GM12878 (cell line): ENCODE results near the gene ZNF559. TPM values are rescaled to one million over a fixed set of nuclear protein-coding genes. Genes with fewer than 3 reads are reported as not detected.

ENCODE experiments used
- ATAC-seq: fragments of 200-7000 bp; cut with Tn5 transposase; 3 replicates; pipeline ENCODE4 v1.9.1; 2020; ENCODE audit warnings: mild to moderate bottlenecking, moderate library complexity
- BruUV-seq: library from RNA; stranded (reverse); fragments of 400-500 nt; replicated peaks from 2 replicates; lab custom pipeline; 2021; lab: Mats Ljungman, UMichigan
- CTCF ChIA-PET: fragments of 300-600 bp; sonication (Branson Sonifier 250); formaldehyde crosslinking; extraction: SDS; loops from one replicate; lab custom pipeline; 2021; ENCODE audit warnings: inconsistent platforms; lab: Yijun Ruan, JAX
- POLR2A ChIA-PET: fragments of 350-600 bp; formaldehyde crosslinking; extraction: SDS; loops from one replicate; lab custom pipeline; 2021; ENCODE audit warnings: inconsistent platforms; lab: Charles Lee
- RAD21 ChIA-PET: fragments of 300-600 bp; sonication (Branson Sonifier 250); formaldehyde crosslinking; loops from one replicate; lab custom pipeline; 2023; ENCODE audit warnings: antibody characterized with exemption; ENCODE audit not compliant: unreplicated experiment; lab: Charles Lee
- SMC1A ChIA-PET: fragments of 300-600 bp; sonication (Branson Sonifier 250); formaldehyde crosslinking; loops from one replicate; lab custom pipeline; 2023; ENCODE audit not compliant: unreplicated experiment, uncharacterized antibody; lab: Charles Lee
- DNase-seq: peaks from one replicate; pipeline ENCODE4 v3.0.0-alpha.2; 2011; ENCODE audit warnings: low read depth, low spot score
- FAIRE-seq: peaks from 3 replicates; lab custom pipeline; 2011; peaks lifted over from hg19 to GRCh38; lab: Jason Lieb, UNC
- H2AFZ ChIP-seq: 2 replicates; pipeline ENCODE4 v1.6.0; 2011; ENCODE audit warnings: low read depth, low read length, control low read depth; ENCODE audit not compliant: control insufficient read depth
- H3K27ac ChIP-seq: 2 replicates; pipeline ENCODE4 v1.5.1; 2011; ENCODE audit warnings: control low read depth; ENCODE audit not compliant: control insufficient read depth, insufficient read depth
- H3K27me3 ChIP-seq, 2 experiments: replicated peaks in 1 of 2; 2 replicates each; pipeline versions ENCODE4 v1.6.0 to v1.6.1; 2011; ENCODE audit warnings: low read length in 1 of 2; ENCODE audit not compliant: control insufficient read depth in 2 of 2, insufficient read depth in 2 of 2
- H3K36me3 ChIP-seq, 2 experiments: 2 replicates each; pipeline ENCODE4 v1.5.1; 2011; ENCODE audit warnings: low read length in 1 of 2; ENCODE audit not compliant: control insufficient read depth in 2 of 2, insufficient read depth in 2 of 2
- H3K4me1 ChIP-seq: 2 replicates; pipeline ENCODE4 v1.6.1; 2011; ENCODE audit warnings: mild to moderate bottlenecking, low read length, moderate library complexity, mixed read lengths; ENCODE audit not compliant: control insufficient read depth, insufficient read depth
- H3K4me2 ChIP-seq: 2 replicates; pipeline ENCODE4 v1.6.0; 2011; ENCODE audit warnings: control low read depth; ENCODE audit not compliant: control insufficient read depth, insufficient read depth
- H3K4me3 ChIP-seq: fragments of 200-600 bp; sonication (generic); 2 replicates; pipeline ENCODE4 v1.5.1; 2016
- H3K79me2 ChIP-seq: 2 replicates; pipeline ENCODE4 v1.6.0; 2011; ENCODE audit warnings: low read length; ENCODE audit not compliant: control insufficient read depth, insufficient read depth
- H3K9ac ChIP-seq: 2 replicates; pipeline ENCODE4 v1.8.0; 2011; ENCODE audit warnings: low read length, control low read depth, mixed read lengths; ENCODE audit not compliant: control insufficient read depth, insufficient read depth
- H3K9me3 ChIP-seq: replicated peaks from 3 replicates; pipeline ENCODE4 v1.5.1; 2011; ENCODE audit warnings: mild to moderate bottlenecking, low read length; ENCODE audit not compliant: control insufficient read depth, insufficient read depth
- H4K20me1 ChIP-seq: 2 replicates; pipeline ENCODE4 v1.6.0; 2011; ENCODE audit not compliant: control insufficient read depth, insufficient read depth
- HDGF ChIP-seq: fragments of 450-650 bp; IDR thresholded peaks from 2 replicates; pipeline ENCODE4 v1.6.1; 2016; ENCODE audit warnings: antibody characterized with exemption
- IKZF1 ChIP-seq: fragments of 450-650 bp; conservative IDR thresholded peaks from 2 replicates; pipeline ENCODE4 v1.6.1; 2017; ENCODE audit warnings: antibody characterized with exemption, mild to moderate bottlenecking
- PML ChIP-seq: IDR thresholded peaks from 2 replicates; pipeline ENCODE4 v1.6.1; 2012; ENCODE audit warnings: low read length, inconsistent platforms
- SPI1 ChIP-seq: IDR thresholded peaks from 2 replicates; pipeline ENCODE4 v1.6.1; 2011; ENCODE audit warnings: low read depth, mild to moderate bottlenecking, low read length, moderate library complexity, borderline replicate concordance; ENCODE audit not compliant: insufficient read depth
- YBX1 ChIP-seq: fragments of 450-650 bp; IDR thresholded peaks from 2 replicates; pipeline ENCODE4 v1.6.1; 2016; ENCODE audit warnings: antibody characterized with exemption
- WGBS: methylation state at CpG from one replicate; pipeline ENCODE4 v1.1.6; 2016; ENCODE audit warnings: low lambda C conversion rate; ENCODE audit not compliant: insufficient replicate concordance, insufficient coverage; ENCODE audit errors: missing lambda C conversion rate; 5-methylcytosine and 5-hydroxymethylcytosine counted together
- in situ Hi-C: fragments of 300-500 bp; cut with MboI; formaldehyde crosslinking; loops from 9 replicates; pipeline ENCODE4 v1.14.3; 2018; ENCODE audit warnings: mixed read lengths
- intact Hi-C: fragments of 100-400 bp; cut with micrococcal nuclease; formaldehyde crosslinking; loops from one replicate; pipeline ENCODE4 v1.14.2; 2022; ENCODE audit not compliant: unreplicated experiment
- polyA plus RNA-seq, 11 experiments: library from polyadenylated mRNA; depleted of rRNA in 4 of 11; unstranded in 6 of 11; stranded (reverse) in 5 of 11; fragments of >200 nt; fragmentation: Nextera tagmentation in 4 of 11; fragmentation: Illumina TruSeq in 1 of 11; extraction: Ambion mirVana in 4 of 11; extraction: Trizol in 1 of 11; gene quantifications; 1 replicate in 1 of 11; 2 replicates in 10 of 11; pipeline versions ENCODE4 v1.2.1 to v1.2.3, GENCODE V29; 2011 to 2016; ENCODE audit warnings: inconsistent platforms in 2 of 11, missing spikeins in 2 of 11, low read depth in 1 of 11
- total RNA-seq, 4 experiments: library from RNA; depleted of rRNA in 3 of 4; stranded (reverse); fragments of >200 nt in 3 of 4; fragmentation: Illumina TruSeq in 1 of 4; extraction: Trizol in 1 of 4; gene quantifications; 2 replicates each; pipeline versions ENCODE4 v1.2.1 to v1.2.3, GENCODE V29; 2013 to 2021
- TF ChIP-seq, protein P1 (sequence below): fragments of 450-650 bp; IDR thresholded peaks from 2 replicates; pipeline ENCODE4 v1.6.1; 2016; ENCODE audit warnings: mild to moderate bottlenecking
- TF ChIP-seq, protein P2 (sequence below), 3 experiments: IDR thresholded peaks in 2 of 3; conservative IDR thresholded peaks in 1 of 3; 2 replicates each; pipeline ENCODE4 v1.5.1; 2011; ENCODE audit warnings: low read depth in 3 of 3, low read length in 3 of 3, mild to moderate bottlenecking in 3 of 3, control low read depth in 2 of 3, moderate library complexity in 2 of 3, inconsistent platforms in 1 of 3, mixed read lengths in 1 of 3; ENCODE audit not compliant: control insufficient read depth in 2 of 3, insufficient read depth in 1 of 3; ENCODE audit errors: extremely low read depth in 1 of 3
- TF ChIP-seq, protein P3 (sequence below): fragments of 450-650 bp; IDR thresholded peaks from 2 replicates; pipeline ENCODE4 v1.6.1; 2017; ENCODE audit warnings: antibody characterized with exemption, mild to moderate bottlenecking, moderate library complexity

The ZNF559 gene
- total and polyA plus RNA-seq, 10 of the 15 experiments (the other 5 are each of a cell fraction or from before 2014, with no cell fraction given): 4.4 to 13.8 (median 9.8) TPM

DNA sequence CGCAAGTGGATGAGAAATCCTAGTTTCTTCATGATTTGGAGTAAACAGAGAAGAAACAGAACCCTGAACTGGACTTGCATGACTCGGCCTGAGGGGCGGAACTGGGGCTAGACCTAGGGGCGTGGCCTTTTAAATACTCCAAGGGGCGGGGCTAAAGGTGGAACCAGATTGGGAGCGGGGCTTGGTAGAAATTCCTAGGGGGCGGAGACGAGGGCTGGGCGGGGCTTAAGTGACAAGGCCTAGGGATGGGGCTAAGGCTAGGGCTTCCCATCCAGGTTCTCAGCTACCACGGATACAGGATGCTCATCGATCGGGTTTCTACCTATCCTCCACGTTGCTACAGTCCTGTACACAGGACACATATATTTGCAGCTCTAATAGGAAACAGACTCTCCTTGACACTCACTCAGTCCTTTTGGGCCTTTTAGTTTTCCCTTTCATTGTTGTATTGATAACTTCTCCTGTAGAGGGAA lies 14.0 kb upstream of the ZNF559 start:
- ChIA-PET SMC1A (interaction anchor here (1.7 kb wide), 1 partner anchor 14 kb away, joined by 4 read pairs; the partner anchor contains the start of gene ZNF559), POLR2A (no interaction called here), RAD21 (interaction anchor here (0.9 kb wide), 1 partner anchor 275 kb away, joined by 3 read pairs; the partner anchor contains the start of gene ZNF121), CTCF (interaction anchor here (0.8 to 1.3 kb wide), 6 partner anchors 13 to 486 kb away, joined by 3 to 6 read pairs (median 4); partner anchors contain the start of genes ZNF121 and ZNF559)
- H3K9me3 ChIP-seq: peaks cover 2% of the 10 kb centered on the region
- in situ Hi-C loops: no loop called here
- ATAC-seq (peak; percentile 80), DNase-seq (no peak), FAIRE-seq (no peak)
- no peaks in the 10 kb centered on the region for H3K36me3 ChIP-seq
- BruUV-seq: no TSS peak
- H3K27ac ChIP-seq: peak overlapping the region; percentile 88
- no peaks in the 10 kb centered on the region for H3K79me2 ChIP-seq
- no peaks in the 10 kb centered on the region for H3K27me3 ChIP-seq
- intact Hi-C loops: loop anchor here (5.0 to 10.0 kb wide), 3 partner anchors 125 to 482 kb away; partner anchors contain the start of gene ZNF266
- WGBS: 30% methylated on average over 9 of the region's 13 CpGs
- no peaks in the 10 kb centered on the region for H4K20me1 ChIP-seq
- H3K4me3 ChIP-seq: peak overlapping the region; percentile 77
- H3K4me1 ChIP-seq: no peaks in the 10 kb centered on the region
- peak overlapping the region; percentile 98 for H2AFZ ChIP-seq
- TF ChIP-seq PML (no peak), YBX1 (no peak), HDGF (0 out of 2 replicates have a peak, but pooled peaks have one; percentile 29), IKZF1 (0 out of 2 replicates have a peak, but pooled peaks have one; percentile 45), SPI1 (peak; percentile 12; the same call in 1 of the 2 replicates)
- TF ChIP-seq, protein P1, sequence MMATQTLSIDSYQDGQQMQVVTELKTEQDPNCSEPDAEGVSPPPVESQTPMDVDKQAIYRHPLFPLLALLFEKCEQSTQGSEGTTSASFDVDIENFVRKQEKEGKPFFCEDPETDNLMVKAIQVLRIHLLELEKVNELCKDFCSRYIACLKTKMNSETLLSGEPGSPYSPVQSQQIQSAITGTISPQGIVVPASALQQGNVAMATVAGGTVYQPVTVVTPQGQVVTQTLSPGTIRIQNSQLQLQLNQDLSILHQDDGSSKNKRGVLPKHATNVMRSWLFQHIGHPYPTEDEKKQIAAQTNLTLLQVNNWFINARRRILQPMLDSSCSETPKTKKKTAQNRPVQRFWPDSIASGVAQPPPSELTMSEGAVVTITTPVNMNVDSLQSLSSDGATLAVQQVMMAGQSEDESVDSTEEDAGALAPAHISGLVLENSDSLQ: 0 out of 2 replicates have a peak, but pooled peaks have one; percentile 2
- TF ChIP-seq, protein P2, sequence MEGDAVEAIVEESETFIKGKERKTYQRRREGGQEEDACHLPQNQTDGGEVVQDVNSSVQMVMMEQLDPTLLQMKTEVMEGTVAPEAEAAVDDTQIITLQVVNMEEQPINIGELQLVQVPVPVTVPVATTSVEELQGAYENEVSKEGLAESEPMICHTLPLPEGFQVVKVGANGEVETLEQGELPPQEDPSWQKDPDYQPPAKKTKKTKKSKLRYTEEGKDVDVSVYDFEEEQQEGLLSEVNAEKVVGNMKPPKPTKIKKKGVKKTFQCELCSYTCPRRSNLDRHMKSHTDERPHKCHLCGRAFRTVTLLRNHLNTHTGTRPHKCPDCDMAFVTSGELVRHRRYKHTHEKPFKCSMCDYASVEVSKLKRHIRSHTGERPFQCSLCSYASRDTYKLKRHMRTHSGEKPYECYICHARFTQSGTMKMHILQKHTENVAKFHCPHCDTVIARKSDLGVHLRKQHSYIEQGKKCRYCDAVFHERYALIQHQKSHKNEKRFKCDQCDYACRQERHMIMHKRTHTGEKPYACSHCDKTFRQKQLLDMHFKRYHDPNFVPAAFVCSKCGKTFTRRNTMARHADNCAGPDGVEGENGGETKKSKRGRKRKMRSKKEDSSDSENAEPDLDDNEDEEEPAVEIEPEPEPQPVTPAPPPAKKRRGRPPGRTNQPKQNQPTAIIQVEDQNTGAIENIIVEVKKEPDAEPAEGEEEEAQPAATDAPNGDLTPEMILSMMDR (IDR thresholded peaks at IDR 0.05 in 2 of 3, conservative IDR thresholded peaks at IDR 0.05 in 1 of 3; ENCODE audit: control insufficient read depth in 2 of 3, extremely low read depth in 1 of 3, insufficient read depth in 1 of 3, low read depth in 3 of 3, low read length in 3 of 3): no peak
- TF ChIP-seq, protein P3, sequence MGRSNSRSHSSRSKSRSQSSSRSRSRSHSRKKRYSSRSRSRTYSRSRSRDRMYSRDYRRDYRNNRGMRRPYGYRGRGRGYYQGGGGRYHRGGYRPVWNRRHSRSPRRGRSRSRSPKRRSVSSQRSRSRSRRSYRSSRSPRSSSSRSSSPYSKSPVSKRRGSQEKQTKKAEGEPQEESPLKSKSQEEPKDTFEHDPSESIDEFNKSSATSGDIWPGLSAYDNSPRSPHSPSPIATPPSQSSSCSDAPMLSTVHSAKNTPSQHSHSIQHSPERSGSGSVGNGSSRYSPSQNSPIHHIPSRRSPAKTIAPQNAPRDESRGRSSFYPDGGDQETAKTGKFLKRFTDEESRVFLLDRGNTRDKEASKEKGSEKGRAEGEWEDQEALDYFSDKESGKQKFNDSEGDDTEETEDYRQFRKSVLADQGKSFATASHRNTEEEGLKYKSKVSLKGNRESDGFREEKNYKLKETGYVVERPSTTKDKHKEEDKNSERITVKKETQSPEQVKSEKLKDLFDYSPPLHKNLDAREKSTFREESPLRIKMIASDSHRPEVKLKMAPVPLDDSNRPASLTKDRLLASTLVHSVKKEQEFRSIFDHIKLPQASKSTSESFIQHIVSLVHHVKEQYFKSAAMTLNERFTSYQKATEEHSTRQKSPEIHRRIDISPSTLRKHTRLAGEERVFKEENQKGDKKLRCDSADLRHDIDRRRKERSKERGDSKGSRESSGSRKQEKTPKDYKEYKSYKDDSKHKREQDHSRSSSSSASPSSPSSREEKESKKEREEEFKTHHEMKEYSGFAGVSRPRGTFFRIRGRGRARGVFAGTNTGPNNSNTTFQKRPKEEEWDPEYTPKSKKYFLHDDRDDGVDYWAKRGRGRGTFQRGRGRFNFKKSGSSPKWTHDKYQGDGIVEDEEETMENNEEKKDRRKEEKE: no peak
- peak overlapping the region; percentile 83 for H3K4me2 ChIP-seq
- H3K9ac ChIP-seq: peak overlapping the region; percentile 90
